ENCODE results near the gene UBE2O.

Gene UBE2O

GRCh38 chr17:76445697-76446448, 7.1 kb downstream of the UBE2O start:
- Mint-ChIP-seq H3K4me3 (no peak overlapping the region), H3K27ac (no peak overlapping the region), H3K36me3 (ENCODE audit: low read depth) (no peaks in the 10 kb centered on the region), H3K9me3 (no peaks in the 10 kb centered on the region), H3K27me3 (no peaks in the 10 kb centered on the region), H3K4me1 (ENCODE audit: low read depth) (peaks cover 65% of the 10 kb centered on the region)
- intact Hi-C loops (cut with micrococcal nuclease) = no loop called here

DNA sequence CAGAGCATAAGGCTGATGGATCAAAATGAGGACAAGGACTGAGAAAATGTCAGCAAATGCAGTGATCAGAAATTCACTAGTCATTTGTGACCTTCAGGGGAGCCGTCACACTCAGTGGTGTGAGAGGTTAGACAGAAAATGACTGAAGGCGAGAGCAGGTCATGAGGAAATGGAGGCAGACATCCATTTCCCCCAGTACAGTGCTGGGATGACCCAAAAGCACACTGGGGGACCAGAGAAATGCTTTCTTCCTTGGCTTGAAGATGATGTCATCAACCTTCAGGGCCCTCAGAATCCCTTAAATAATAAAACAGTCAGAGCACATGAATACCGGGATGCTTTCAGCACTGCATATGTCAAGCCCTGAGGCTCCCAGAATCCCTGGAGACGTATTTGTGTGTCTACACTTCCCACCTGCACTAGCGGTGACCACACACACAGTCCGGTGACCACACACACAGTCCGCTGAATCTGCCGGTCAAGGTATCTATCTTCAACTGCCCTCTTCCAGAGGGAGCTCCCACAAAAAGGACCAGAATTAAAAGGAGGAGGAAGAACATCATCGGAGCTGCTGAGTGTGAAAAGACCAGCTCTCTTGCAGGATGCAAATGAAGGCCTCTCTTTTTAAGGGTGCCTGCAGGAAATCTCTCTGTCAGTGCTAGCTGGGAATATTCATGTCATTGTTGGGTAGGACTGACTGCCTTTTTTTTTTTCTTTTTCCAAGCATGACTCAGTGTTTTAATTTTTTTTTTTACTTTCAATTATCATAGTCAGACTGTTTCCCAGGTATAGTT, 8.2 kb downstream of the UBE2O start:
- H3K4me3 Mint-ChIP-seq = no peak overlapping the region
- H3K27me3 Mint-ChIP-seq = no peaks in the 10 kb centered on the region
- no peaks in the 10 kb centered on the region for H3K9me3 Mint-ChIP-seq
- intact Hi-C loops (cut with micrococcal nuclease) = no loop called here
- H3K27ac Mint-ChIP-seq = no peak overlapping the region
- peaks cover 56% of the 10 kb centered on the region for H3K4me1 Mint-ChIP-seq (ENCODE audit: low read depth)
- no peaks in the 10 kb centered on the region for H3K36me3 Mint-ChIP-seq (ENCODE audit: low read depth)

- Mint-ChIP-seq H3K4me3 (no peak overlapping the region), H3K36me3 (ENCODE audit: low read depth) (no peaks in the 10 kb centered on the region), H3K9me3 (no peaks in the 10 kb centered on the region), H3K27ac (no peak overlapping the region), H3K4me1 (ENCODE audit: low read depth) (peaks cover 52% of the 10 kb centered on the region), H3K27me3 (no peaks in the 10 kb centered on the region)
- intact Hi-C loops (cut with micrococcal nuclease) = no loop called here
Measured at GRCh38 chr17:76442341-76443338, 10.3 kb downstream of the UBE2O start.

DNA sequence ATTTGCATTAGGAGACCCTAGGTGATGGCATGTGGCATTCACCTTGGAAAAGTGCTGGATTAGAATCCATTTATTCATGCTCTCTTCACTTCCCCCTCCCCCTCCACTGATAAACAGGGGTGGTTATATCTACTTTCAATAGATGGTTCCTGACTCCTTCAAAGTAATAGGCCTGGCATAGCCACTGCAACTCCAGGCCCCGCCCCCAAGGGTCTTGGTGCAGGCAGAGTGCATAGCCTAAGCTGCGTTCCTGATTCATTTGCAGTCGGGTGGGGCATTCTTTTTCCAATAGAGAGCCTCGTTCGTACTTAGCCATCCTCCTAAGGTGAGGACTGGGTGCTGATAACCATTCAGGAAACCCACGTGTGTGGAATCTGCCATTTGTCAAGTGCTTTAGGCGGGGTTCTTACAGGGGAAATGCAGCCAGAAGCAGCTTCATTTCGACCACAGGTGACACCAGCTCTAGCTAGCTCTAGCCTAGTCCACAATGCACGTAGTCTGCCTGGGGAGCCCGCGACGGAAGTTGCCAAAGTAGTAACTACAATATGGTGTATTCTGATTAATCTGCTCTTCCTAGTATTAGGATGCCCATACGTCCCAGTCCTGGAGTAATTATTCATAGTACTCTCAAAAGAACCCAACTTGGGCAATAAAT, 11.1 kb downstream of the UBE2O start:
- H3K4me3 Mint-ChIP-seq = no peak overlapping the region

DNA sequence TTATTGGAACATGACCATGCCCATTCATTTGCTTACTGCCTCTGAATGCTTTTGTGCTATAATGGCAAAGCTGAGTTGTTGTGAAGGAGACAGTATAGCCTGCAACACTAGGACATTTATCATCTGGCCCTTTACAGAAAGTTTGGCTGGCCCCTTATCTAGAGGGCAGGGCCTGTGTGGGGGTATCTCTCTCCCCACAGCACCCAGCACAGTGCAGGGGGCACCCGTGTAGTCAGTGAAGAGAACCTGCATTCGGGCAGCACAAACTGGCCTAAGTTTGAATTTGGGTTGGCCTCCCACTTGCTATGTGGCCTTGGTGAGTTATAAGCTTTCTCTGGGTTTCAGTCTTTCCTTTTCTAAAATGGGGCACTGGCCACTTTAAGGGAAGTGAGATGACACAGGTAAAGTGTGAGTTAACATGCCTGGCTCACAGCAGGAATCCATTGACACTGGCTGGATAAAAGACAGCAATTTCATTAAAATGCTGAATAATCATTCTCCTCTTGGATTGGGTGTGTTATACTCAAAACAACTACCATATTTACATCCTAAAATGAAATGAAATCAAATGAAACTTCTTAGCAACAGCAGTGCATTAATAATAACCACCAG, 12.1 kb downstream of the UBE2O start:
- H3K4me3 Mint-ChIP-seq = no peak overlapping the region
- H3K9me3 Mint-ChIP-seq = no peaks in the 10 kb centered on the region
- no peaks in the 10 kb centered on the region for H3K27me3 Mint-ChIP-seq
- H3K27ac Mint-ChIP-seq = no peak overlapping the region
- intact Hi-C loops (cut with micrococcal nuclease) = no loop called here
- H3K4me1 Mint-ChIP-seq (ENCODE audit: low read depth) = peaks cover 36% of the 10 kb centered on the region
- no peaks in the 10 kb centered on the region for H3K36me3 Mint-ChIP-seq (ENCODE audit: low read depth)

More for the DNA sequence above, 11.1 kb downstream of the UBE2O start:
- intact Hi-C loops (cut with micrococcal nuclease) = no loop called here
- Mint-ChIP-seq H3K9me3 (no peaks in the 10 kb centered on the region), H3K27me3 (no peaks in the 10 kb centered on the region), H3K27ac (no peak overlapping the region), H3K36me3 (ENCODE audit: low read depth) (no peaks in the 10 kb centered on the region), H3K4me1 (ENCODE audit: low read depth) (peaks cover 45% of the 10 kb centered on the region)

DNA sequence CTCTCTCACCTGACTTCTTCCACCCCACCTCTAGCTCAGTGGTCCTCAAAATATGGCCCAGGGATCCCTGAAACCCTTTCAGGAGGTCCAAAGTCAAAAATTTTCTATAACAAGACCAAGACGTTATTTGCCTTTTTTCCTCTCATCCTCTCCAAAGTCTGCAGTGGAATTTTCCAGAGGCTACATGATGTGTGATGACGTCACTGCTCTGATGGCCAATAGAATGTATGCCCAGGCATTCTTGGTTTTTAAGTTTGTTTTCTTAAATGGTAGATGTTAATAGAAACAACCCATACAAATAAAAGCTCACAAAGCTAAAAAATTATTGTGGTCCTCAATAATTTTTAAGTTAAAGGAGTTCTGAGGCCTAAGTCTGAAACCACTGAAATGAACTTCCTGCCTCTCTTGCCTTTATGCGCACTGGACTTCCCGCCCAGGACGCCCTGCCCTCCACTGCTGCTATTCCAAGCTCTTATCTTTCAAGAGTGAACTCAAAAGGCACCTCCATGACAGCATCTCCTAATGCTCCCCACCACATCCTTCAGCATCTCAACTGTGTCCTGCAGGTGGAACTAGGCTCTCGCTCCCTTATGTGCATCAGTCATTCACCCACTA, 13.5 kb downstream of the UBE2O start:
- no peaks in the 10 kb centered on the region for H3K9me3 Mint-ChIP-seq
- no peak overlapping the region for H3K27ac Mint-ChIP-seq
- H3K27me3 Mint-ChIP-seq = no peaks in the 10 kb centered on the region
- intact Hi-C loops (cut with micrococcal nuclease) = no loop called here
- peaks cover 5% of the 10 kb centered on the region for H3K36me3 Mint-ChIP-seq (ENCODE audit: low read depth)
- peaks cover 22% of the 10 kb centered on the region for H3K4me1 Mint-ChIP-seq (ENCODE audit: low read depth)
- H3K4me3 Mint-ChIP-seq = no peak overlapping the region

GRCh38 chr17:76438906-76439305, 14.0 kb downstream of the UBE2O start:
- no peak overlapping the region for H3K4me3 Mint-ChIP-seq
- no peak overlapping the region for H3K27ac Mint-ChIP-seq
- no peaks in the 10 kb centered on the region for H3K27me3 Mint-ChIP-seq
- H3K4me1 Mint-ChIP-seq (ENCODE audit: low read depth) = peaks cover 16% of the 10 kb centered on the region
- intact Hi-C loops (cut with micrococcal nuclease) = no loop called here
- H3K9me3 Mint-ChIP-seq = no peaks in the 10 kb centered on the region
- H3K36me3 Mint-ChIP-seq (ENCODE audit: low read depth) = peaks cover 5% of the 10 kb centered on the region

DNA sequence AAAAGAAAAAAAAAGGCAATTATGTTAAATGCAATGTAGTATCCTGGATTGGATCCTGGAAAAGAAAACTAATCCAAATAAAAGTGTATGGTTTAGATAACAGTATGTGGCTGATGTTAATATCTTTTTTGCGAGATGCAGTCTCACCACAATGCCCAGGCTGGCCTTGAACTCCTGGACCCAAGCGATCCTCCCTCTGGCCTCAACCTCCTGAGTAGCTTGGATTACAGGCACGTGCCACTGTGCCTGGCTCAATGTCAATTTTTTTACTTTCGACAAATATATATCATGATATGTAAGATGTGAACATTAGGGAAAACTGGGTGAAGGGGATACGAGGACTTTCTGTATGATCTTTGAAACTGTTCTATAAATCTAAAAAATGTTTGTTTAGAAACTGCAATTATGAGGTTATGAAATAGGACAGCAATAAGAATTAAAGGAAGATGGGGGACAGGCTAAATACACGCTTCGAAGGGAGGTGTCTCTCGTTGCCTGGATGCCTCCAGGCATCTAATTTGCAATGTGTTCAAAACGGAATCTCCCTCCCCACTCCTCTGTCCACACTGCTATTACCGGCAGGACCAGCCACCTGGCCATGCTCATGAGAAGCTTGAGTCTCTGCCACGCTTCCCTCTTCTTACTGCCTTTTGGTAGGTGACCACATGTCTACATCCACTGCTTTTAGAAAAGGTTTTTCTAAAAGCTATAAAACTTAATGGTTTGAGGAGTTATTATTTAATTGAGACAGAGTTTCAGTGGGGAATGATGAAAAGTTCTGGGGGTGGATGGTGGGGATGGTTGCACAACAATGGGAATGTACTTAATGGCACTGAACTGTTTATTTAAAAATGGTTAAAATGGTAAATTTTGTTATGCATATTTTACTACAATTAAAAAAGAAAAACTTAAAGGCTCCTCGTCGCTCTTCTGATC, 15.2 kb downstream of the UBE2O start:
- Mint-ChIP-seq H3K36me3 (ENCODE audit: low read depth) (peaks cover 5% of the 10 kb centered on the region), H3K4me1 (ENCODE audit: low read depth) (peaks cover 6% of the 10 kb centered on the region), H3K27me3 (no peaks in the 10 kb centered on the region), H3K9me3 (no peaks in the 10 kb centered on the region), H3K4me3 (no peak overlapping the region), H3K27ac (no peak overlapping the region)
- intact Hi-C loops (cut with micrococcal nuclease) = no loop called here

DNA sequence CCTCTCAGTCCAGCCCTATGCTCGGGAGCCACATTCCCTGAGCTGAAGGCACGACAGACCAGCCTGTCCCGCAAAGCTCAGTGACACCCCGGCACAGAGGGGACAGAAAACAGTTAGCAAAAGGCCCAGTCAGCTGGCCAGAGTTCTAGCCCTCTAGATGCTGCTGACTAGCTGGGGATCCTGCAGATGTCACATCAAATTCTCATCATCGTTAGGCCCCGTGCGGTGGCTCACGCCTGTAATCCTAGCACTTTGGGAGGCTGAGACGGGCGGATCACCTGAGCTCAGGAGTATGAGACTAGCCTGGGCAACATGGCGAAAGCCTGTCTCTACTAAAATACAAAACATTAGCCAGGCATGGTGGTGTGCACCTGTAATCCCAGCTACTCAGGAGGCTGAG, 17.2 kb downstream of the UBE2O start:
- peaks cover 5% of the 10 kb centered on the region for H3K36me3 Mint-ChIP-seq (ENCODE audit: low read depth)
- no peaks in the 10 kb centered on the region for H3K4me1 Mint-ChIP-seq (ENCODE audit: low read depth)
- no peak overlapping the region for H3K4me3 Mint-ChIP-seq
- H3K27me3 Mint-ChIP-seq = no peaks in the 10 kb centered on the region
- H3K27ac Mint-ChIP-seq = no peak overlapping the region
- H3K9me3 Mint-ChIP-seq = no peaks in the 10 kb centered on the region
- intact Hi-C loops (cut with micrococcal nuclease) = no loop called here

DNA sequence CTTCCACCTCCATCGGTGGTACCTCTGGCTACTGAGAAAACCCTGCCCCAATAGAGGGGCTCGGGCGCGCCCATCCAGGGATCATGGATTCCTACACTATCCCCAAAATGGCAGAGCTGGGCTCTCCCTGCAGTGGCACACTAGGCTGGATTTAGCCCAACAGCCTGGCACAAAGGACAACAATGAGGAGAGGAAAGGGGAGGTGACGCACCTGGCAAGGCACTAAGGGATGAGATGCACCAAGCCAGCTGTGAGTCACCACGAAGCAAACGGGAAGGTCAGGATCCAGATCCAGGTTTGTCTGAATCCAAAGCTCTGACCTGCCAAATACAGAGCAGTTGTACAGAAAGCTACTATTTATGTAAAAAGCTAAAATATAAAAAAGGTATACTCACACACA, 18.1 kb downstream of the UBE2O start:
- intact Hi-C loops (cut with micrococcal nuclease) = no loop called here
- H3K9me3 Mint-ChIP-seq = no peaks in the 10 kb centered on the region
- H3K27me3 Mint-ChIP-seq = no peaks in the 10 kb centered on the region
- H3K4me3 Mint-ChIP-seq = no peak overlapping the region
- no peaks in the 10 kb centered on the region for H3K4me1 Mint-ChIP-seq (ENCODE audit: low read depth)
- H3K36me3 Mint-ChIP-seq (ENCODE audit: low read depth) = peaks cover 5% of the 10 kb centered on the region
- H3K27ac Mint-ChIP-seq = no peak overlapping the region

DNA sequence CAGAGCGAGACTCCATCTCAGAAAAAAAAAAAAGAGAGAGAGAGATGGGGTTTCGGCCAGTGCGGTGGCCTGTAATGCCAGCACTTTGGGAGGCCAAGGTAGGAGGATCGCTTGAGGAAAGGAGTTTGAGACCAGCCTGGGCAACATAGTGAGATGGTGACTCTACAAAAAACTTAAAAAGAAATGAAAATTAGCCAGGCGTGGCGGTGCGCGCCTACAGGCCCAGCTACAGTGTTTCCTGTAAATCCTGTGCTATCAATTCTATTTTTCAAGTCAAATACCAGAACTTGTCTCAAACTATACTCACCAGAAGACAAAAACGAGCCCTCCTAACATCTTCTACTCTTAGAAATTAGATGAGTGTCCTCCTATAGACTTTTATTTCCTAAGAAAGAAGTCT, 19.3 kb downstream of the UBE2O start:
- Mint-ChIP-seq H3K27me3 (no peaks in the 10 kb centered on the region), H3K36me3 (ENCODE audit: low read depth) (peaks cover 5% of the 10 kb centered on the region), H3K4me3 (no peak overlapping the region), H3K4me1 (ENCODE audit: low read depth) (no peaks in the 10 kb centered on the region), H3K27ac (no peak overlapping the region), H3K9me3 (no peaks in the 10 kb centered on the region)
- intact Hi-C loops (cut with micrococcal nuclease) = no loop called here

- peaks cover 5% of the 10 kb centered on the region for H3K36me3 Mint-ChIP-seq (ENCODE audit: low read depth)
- H3K27ac Mint-ChIP-seq = no peak overlapping the region
- H3K9me3 Mint-ChIP-seq = no peaks in the 10 kb centered on the region
- peaks cover 8% of the 10 kb centered on the region for H3K4me1 Mint-ChIP-seq (ENCODE audit: low read depth)
- no peaks in the 10 kb centered on the region for H3K27me3 Mint-ChIP-seq
- no peak overlapping the region for H3K4me3 Mint-ChIP-seq
- intact Hi-C loops (cut with micrococcal nuclease) = no loop called here
Measured at GRCh38 chr17:76432712-76433336, 20.1 kb downstream of the UBE2O start.

Data from dendritic cell treated with granulocyte-macrophage colony-stimulating factor and Interleukin-4, amounts not matched to agents 40 ng/mL and 50 ng/mL, for 4 days (primary cell).